HG03354 (cell line): Measurements from ENCODE around the gene DUOX1.
"Not testable (repeated sequence)": the region's sequence is repeated elsewhere in the genome, so short reads cannot be mapped to it uniquely, and the experiment has no call there.

Experiments used
- ATAC-seq: cut with Tn5 transposase; IDR thresholded peaks from one replicate; pipeline ENCODE4 v1.9.1; 2021; ENCODE audit warnings: mild to moderate bottlenecking; ENCODE audit not compliant: unreplicated experiment, poor library complexity, severe bottlenecking

Gene DUOX1

DNA sequence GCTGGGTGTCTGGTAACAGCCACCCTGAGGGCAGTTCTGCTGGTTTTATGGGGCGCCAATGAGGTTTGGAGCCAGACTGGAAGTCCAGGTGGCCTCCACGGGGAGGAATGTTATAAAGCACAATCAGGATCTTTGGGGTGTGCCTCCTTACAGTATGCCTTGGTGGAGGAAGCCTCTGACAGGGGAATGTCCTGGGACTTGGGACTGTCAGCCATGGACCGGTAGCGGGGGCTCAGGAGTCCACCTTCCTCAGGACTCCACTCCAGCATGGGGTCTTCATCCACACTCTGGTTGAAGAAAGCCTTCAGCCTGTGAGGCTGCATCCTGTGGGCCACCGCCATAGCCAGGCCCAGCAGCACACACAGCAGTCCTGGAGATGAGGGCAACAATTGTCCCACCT lies 10.8 kb upstream of the DUOX1 start:
- ATAC-seq: no peak

- no peak for ATAC-seq
Measured at GRCh38 chr15:45120081-45120972, 9.5 kb upstream of the DUOX1 start.

DNA sequence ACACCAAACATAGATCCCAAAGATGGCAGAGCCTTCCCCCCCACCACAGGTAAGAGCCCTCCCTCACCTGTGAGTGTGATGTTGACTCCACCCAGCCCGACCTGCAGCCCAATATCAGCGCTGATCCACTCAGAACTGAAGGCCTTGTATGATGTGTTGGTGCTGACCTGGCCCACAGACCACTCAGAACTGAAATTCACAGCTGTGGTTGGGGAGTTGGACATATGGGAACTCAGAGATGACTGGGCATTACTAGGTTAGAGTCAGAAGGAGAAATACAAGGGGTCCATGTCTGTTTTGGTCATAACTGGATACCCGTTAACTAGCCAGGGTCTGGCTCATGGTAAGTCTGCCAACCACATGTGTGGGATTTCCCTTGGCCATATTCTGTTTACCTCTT lies 8.8 kb upstream of the DUOX1 start:
- ATAC-seq: no peak

DNA sequence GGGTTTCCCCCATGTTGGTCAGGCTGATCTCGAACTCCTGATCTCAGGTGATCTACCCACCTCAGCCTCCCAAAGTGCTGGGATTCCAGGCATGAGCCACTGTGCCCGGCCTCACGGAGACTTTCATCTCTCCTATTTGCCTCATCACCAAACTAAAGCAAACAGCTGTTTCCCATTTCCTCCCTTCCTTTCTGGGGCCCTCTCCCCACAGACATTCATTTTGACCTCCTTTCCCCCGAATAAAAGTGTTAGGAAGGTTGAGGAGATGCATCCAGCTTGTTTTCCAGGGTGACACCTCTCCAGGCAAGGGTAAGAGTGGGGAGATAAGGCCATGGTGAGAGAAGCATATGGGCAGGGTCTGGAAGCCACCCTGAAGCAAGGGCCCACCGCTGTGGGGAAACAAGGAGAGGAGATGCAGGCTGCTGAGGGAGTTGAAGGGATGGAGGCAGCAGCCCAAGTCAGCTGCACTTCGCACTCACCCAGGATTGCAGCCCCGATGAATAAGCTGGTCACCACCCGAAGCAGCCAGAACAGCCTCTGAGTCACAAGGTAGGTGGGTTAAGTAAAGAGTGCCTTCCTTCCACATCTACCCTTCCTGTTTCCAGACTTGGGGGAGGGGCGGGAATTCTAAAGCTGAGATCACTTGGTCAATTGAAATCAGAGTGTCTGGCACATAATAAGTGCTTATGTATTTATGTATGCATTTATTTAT lies 7.9 kb upstream of the DUOX1 start:
- no peak for ATAC-seq

GRCh38 chr15:45122719-45123118 lies 7.1 kb upstream of the DUOX1 start:
- ATAC-seq: no peak

- no peak for ATAC-seq
Measured at GRCh38 chr15:45123397-45123796, 6.4 kb upstream of the DUOX1 start.

DNA sequence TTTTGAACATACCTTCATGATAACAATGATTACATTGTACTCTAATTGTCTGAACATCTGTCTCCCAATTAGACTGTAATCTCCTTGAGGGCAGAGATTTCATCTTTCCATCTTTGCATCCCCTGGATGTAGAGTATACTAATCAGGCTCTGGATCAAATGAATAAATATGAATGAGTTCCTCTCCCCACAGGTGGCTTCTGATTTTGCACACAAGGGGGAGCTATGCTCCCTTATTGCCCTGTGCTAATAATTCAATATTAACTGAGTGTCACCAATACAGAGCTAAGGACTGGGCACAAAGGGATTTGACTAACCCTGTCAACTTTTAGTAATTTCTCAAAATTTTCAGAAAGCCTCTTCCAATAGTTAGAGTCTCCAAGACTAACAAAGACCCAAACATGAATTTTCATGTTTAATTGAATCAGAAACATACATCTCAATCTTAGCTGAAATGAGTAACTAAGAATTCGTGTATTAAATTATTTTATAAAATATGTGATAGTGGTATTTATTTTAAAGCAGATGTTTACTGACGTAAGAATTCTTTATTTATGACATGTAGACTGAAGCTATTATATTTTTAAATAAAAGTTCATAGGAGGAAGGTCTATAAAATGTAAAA lies 3.1 kb upstream of the DUOX1 start:
- ATAC-seq: peak; percentile 43

DNA sequence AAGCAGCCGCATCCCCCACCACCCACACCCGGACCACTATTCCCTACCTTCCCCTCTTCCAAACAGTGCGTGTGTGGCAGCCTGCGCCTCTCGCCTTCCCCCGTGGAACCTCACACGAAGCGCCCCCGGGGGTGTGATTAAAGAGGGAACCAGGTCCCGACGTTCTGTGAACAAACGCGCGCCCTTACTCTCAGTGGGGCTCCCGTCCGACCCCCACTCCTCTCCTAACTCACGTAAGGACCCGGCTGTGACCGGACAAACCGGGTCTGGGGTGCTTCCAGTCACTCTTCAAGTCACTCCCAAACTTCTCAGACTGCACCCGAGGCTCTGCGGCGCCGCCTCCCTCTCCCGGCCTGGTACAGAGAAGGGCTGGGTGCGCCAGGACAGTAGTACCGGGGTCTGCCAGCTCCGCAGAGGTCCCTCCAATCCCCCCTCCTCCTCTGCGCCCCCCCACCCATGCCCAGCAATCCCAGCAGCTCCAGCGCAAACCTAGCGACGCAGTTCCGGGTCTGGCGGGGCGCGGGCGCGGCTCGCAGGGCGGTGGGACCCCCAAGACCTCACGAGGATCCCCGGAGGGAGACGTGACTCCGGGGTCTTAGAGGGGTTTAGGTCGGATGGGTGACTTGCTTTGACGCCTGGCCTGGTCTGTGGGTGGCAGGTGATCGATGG lies 689 bp upstream of the DUOX1 start:
- no peak for ATAC-seq

DNA sequence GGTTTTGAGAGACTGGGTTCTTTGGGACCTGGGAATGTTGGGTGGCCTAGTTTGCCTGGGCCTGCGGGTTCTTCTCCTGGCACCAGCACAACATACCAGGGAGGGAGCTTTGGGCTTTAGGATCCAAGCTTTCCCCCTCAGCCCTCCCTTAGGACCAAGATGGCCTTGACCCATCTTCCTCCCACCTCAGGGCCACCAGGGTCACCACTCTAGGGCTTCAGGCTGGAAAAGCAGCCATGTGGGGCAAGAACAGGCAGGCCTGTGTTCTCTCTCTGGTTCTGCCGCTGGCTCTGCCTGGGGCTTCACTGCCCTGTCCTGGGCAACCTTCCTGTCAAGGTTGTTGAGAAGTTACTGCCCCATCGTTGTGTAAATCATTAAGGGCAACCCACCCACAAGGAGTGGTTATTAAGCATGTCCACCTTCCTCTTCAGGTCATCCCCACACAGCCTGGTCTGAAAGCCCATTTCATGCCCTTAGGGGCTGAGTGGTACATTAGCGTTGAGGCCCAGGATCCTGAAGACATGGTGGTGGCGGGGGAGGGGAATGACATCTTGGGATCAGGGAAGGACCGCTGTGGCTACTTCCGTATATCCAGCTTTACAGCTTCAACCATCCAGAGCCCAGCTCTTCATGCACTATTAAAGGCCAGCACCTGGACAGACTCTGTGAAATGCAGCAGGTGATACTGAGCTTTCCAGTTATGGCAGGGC lies 652 bp downstream of the DUOX1 start:
- no peak for ATAC-seq

GRCh38 chr15:45131510-45131909 lies 1.7 kb downstream of the DUOX1 start:
- ATAC-seq: no peak

DNA sequence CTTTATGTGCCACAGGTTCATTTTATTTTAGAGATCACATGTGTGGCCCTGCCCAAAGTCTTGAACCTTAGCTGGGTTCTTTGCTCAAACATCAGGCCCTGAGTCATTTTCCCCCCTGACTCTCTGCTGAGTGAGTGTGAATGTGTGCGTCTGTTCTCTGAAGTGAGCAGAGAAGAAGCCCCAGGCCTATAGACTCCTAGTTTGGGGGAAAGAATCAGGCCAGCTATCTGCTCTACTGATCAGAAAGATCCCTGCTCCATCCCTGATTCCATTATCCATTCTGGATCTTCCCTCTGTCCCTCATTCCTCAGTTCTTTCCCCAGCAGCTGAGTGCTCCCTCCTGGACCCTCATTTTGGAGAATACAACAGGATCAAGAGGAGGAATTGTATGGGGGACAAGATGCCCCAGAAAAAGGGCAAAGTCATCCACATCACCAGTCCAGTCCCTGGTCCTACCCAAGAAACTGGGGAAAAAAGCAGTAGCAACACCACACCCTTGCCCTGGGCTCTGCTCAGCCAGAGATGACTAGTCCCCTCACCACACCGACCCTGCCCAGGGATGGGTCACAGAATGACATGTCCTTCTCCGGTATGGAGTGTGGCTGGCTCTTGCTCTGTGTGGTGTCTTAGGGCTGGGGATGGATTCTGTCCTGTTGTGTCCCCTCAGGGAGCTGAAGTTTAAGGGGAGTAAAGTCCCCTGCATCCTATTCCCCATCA lies 3.2 kb downstream of the DUOX1 start:
- no peak for ATAC-seq

GRCh38 chr15:45133561-45133920 lies 3.7 kb downstream of the DUOX1 start:
- ATAC-seq: no peak

DNA sequence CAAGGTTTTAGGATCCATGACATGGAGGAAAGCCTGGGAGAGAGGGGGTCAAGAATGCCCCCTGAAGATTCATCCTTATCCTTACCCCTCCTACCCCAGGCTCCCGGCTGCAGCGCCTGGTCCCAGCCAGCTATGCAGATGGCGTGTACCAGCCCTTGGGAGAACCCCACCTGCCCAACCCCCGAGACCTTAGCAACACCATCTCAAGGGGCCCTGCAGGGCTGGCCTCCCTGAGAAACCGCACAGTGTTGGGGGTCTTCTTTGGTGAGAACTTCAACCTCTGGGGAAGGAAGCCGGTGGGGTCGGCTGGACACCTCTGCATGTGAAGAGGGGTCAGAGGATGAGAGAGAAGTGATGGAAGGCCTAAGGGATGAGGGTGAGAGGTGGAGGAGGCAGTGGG lies 4.3 kb downstream of the DUOX1 start:
- no peak for ATAC-seq

DNA sequence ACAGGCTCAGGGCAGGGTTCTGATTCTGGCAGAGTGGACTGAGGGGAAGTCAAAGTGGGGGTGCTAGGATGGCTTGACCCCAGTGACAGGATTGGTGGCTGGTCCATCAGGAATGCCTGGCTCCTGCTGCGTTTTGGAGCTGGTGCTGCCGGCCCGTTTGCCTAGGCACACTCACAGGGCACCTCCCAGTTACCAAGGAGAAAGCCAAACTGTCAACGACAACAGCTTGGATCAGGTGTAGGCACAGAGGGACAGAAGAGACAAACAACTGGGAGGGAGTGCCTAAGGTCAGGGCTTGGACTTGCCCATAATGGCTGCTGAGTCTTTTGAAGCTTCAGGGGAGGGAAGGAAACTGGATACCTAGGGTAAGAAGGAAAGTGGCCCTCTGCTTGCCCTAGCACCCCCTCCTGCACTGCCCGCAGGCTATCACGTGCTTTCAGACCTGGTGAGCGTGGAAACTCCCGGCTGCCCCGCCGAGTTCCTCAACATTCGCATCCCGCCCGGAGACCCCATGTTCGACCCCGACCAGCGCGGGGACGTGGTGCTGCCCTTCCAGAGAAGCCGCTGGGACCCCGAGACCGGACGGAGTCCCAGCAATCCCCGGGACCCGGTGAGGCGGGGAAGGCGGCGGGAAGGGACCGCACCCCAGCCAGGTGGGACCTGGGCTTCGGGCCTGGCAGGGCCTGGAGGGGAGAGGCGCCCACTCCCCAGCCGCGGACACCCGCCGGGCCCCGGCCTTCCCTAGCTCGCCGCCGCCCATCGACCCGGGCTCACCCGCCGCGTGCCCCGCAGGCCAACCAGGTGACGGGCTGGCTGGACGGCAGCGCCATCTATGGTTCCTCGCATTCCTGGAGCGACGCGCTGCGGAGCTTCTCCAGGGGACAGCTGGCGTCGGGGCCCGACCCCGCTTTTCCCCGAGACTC lies 5.1 kb downstream of the DUOX1 start:
- no peak for ATAC-seq

GRCh38 chr15:45135705-45136377 lies 6.0 kb downstream of the DUOX1 start:
- not testable (repeated sequence) for ATAC-seq

DNA sequence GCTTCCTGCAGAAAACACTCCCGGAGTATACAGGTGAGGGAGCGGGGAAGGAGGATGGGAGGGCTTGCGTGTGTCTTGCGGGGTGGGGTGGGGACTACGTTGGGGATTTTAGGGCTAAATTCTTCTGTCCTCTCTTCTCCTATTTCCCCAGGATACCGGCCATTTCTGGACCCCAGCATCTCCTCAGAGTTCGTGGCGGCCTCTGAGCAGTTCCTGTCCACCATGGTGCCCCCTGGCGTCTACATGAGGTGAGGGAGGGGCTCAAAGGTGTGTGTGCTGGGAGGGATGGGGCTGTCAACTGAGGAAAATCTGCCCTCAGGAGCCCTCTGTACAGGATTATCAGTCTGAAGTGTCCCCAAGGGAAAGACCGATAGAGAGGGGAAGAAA lies 6.6 kb downstream of the DUOX1 start:
- ATAC-seq: no peak

DNA sequence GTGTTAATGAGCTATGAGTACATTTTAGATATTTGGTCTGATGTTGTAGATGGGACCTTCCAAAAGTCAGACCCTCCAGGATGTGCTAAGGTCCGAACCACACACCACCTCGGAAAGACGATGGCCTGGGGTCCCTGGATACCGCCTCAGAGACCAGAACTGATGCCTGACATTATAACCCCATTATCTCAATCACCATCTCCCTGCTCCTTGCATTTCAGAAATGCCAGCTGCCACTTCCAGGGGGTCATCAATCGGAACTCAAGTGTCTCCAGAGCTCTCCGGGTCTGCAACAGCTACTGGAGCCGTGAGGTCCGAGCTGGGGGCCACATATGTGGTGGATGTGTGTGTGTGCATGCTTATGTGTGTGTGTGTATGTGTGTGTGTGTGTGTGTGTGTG lies 7.9 kb downstream of the DUOX1 start:
- ATAC-seq: no peak
